Suppressor macrophage (primary cell): ENCODE measurements around the gene SEPTIN2.
"Not testable (repeated sequence)": the region's sequence is repeated elsewhere in the genome, so short reads cannot be mapped to it uniquely, and the experiment has no call there.

Source experiments
- DNase-seq, 4 experiments: peaks; one replicate each; pipeline ENCODE4 v3.0.0-alpha.2; 2020 to 2022

SEPTIN2 gene

GRCh38 chr2:241351640-241352031, 35.9 kb downstream of the SEPTIN2 start:
- DNase-seq = no peak

- no peak for DNase-seq
Measured at GRCh38 chr2:241352227-241352626, 36.5 kb downstream of the SEPTIN2 start.

DNA sequence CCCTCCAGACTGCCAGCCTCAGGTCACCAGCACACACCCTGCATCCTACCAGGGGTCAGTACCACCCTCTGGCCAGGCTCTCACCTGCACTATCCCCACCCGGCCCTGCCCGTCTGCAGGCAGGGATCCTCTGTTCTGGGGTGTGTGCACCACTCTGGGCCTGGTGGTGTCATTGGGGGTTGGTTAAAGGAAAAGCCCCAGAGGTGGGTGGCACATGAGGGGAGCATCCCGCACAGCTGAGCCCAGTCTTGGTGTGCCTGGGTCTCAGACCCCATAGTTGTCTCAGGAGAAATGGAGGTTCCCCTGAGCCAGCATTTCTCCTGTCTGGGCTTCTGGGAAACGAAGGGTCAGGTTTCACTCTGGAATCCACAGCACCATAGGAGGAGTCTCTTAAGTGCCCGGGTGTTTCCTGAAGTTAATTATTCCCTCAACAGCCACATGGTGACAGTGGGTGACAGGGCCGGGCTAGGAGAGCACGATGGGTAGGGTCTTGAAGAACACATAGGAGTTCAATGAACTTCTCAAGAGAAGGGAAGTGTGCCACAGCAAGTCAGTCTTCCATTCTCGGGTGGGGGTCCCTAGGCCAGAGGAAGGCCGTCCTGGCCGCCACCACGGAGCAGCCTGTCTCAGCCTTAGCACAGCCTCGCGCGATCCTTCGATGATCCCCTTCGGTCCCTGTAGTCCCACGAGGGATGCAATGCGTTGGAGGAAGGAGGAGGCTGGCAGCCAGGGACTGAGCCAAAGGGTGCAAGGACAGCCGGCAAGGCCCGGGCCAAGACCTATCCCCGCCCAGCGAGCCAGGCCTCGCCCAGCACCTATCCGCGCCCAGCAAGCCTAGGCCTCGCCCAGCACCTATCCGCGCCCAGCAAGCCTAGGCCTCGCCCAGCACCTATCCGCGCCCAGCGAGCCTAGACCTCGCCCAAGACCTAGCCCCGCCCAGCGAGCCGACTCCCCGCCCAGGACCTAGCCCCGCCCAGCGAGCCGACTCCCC, 39.2 kb downstream of the SEPTIN2 start:
- DNase-seq = peak; percentile 51 to 84 (median 71)

- peak; percentile 98 to 99 (median 98) for DNase-seq
Measured at GRCh38 chr2:241355983-241356870, 40.5 kb downstream of the SEPTIN2 start, which contains the start of gene FARP2. Gene FARP2 (plus strand): TSS chr2:241356285. CDS start chr2:241373108, 16,823 bp downstream.

DNA sequence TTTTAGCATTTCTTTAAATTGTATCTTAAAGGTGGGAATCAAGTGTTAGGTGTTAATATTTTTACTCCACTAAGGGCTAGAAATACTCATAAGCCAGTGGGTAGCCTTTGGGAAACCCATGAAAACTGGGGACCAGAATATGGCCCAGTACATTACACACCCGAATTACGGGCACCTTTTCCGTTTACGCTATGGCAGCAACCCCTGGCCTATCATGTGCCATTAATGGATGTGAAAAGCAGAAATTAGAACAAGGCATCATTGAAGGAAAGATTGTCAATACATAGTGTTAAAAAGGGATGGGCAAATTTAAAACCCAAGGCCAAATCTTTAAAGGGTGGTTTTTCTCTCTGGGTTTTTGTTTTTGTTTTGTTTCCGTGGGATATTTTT, 41.1 kb downstream of the SEPTIN2 start:
- peak in 2 of 4 experiments; percentile 11 to 14 for DNase-seq

GRCh38 chr2:241357531-241357930, 41.8 kb downstream of the SEPTIN2 start:
- DNase-seq = no peak

DNA sequence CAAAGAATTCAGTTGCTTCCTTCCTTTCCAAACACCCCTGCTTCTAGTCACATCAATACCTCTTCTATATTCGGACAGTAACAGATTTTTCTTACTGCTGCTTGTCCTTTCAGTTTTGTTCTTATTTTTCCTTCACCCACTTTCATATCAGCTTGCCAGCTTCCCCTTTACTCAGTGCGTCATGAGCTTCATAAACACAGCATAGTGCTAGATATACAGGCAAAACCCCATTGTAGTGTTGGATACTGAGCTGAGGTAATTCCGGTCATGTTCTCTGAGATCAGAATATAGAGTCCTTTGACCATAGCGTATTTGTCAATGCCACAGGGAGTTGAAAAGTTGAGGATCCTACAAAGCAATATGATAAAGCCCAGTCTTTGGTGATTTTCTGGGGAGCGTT, 42.7 kb downstream of the SEPTIN2 start:
- DNase-seq = peak; percentile 70 to 89 (median 75)

- no peak for DNase-seq
Measured at GRCh38 chr2:241359481-241360045, 43.8 kb downstream of the SEPTIN2 start.

DNA sequence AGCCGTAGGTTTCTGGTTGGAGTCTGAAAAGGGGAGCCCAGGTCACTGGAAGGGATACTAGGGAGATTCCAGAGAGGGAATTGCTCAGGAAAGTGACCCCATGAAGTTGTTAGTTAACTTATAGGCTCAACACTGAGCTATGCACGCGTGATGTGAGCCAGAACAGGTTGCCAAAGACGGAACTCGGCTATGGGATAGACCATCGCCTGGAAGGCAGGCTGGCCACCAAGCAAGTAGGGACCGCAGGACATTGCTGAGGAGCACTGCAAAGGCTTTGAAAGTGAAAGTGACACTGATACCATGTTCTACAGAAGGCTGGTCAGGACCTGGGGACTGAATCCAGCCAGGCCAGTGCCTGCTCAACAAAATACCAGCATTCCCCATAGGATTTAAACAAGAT, 47.7 kb downstream of the SEPTIN2 start:
- DNase-seq = no peak

GRCh38 chr2:241364781-241365180, 49.1 kb downstream of the SEPTIN2 start:
- no peak for DNase-seq

- DNase-seq = no peak
Measured at GRCh38 chr2:241366678-241367077, 51.0 kb downstream of the SEPTIN2 start.

DNA sequence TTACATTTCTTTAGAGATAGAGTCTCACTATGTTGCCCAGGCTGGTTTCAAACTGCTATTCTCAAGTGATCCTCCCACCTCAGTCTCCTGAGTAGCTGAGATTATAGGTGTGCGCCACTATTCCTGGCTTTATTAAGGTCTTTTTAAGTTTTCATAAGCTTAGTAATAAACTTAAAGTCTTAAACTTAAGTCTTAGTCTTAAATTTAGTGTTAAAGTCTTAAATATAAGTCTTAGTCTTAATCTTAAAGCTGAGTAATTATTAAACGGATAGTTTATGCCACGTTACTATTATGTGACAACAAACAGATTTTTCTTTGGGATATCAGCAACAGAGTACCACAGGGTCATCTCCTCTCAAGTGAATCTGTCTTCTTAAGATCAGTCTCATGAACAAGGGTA, 52.9 kb downstream of the SEPTIN2 start:
- no peak for DNase-seq

GRCh38 chr2:241372361-241372992, 56.8 kb downstream of the SEPTIN2 start:
- DNase-seq = no peak

DNA sequence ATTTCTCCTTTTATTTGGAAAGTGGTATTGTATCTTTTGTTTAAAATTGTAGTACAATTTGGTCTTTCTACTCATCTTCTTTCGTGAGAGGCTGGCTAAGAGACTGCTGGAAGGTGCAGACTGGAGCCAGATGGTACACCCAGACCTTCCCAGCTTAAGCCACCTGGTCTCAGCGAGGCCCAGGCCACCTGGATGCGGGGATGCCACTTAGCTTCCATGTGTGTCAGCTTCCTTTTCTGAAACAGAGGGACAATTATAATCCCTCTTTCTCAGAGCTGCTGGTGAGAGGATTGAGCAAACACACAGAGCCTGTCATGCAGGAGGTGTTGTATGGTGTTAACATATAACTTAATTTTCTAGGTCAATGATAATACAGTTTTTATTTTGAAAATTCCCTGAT, 57.7 kb downstream of the SEPTIN2 start:
- DNase-seq = no peak

- not testable (repeated sequence) for DNase-seq
Measured at GRCh38 chr2:241373906-241374305, 58.2 kb downstream of the SEPTIN2 start.

DNA sequence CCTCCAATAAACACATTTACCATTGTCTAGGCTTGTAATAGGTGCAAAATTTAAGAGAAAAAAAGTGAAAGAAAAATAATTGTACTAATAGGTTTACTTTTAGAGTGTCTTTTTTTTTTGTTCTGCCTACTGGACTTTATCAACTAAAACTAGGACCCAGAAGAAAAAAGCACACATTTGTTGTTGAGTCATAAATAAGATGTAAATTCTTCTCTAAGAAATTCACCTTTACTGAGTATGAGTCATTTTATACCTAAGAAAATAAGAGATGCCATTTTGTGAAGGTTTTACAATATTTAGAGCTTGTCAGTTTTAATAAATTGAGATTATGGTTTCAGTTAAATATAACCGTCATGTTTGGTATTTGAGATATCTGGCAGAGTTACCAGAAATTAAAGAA, 59.6 kb downstream of the SEPTIN2 start:
- DNase-seq = no peak

- no peak for DNase-seq
Measured at GRCh38 chr2:241376808-241377207, 61.1 kb downstream of the SEPTIN2 start.

DNA sequence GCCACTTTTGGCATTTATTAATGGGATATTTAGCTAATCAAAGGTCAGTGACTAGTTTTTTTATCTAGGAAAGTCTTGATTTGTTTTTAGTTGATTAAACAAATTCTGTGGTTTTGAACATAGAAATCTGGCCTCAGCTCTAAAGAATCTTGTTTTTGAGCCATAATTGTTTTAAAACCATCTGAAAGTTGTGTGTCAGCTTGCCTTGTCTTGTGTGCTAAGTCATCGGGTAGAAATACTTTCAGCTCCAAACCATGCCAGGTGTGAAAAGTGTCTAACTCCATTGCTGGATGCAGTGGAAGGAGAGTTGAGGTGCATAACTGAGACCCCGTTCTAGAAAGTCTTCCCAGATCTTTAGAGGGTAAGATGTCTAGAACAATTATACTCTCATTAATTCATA, 63.1 kb downstream of the SEPTIN2 start:
- DNase-seq = no peak

GRCh38 chr2:241379481-241380480, 64.1 kb downstream of the SEPTIN2 start:
- DNase-seq = no peak

DNA sequence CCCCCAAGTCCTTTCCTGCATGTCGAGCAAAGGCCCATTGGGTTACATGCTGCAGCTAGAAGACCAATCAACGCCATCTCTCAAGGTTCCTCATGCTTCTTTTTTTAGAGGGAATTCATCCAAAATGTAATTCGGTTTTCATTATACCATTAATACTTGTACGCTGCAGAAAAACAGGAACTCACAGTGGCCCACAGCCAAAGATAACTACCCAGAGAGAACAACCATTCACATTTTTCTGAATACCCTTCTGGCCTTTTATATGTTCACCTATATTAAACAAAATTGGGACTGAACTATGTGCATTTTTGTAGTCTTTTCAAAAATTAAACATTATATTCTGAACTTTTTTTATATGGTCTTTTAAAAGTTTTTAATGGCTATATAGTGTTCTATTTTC, 66.1 kb downstream of the SEPTIN2 start:
- no peak for DNase-seq

DNA sequence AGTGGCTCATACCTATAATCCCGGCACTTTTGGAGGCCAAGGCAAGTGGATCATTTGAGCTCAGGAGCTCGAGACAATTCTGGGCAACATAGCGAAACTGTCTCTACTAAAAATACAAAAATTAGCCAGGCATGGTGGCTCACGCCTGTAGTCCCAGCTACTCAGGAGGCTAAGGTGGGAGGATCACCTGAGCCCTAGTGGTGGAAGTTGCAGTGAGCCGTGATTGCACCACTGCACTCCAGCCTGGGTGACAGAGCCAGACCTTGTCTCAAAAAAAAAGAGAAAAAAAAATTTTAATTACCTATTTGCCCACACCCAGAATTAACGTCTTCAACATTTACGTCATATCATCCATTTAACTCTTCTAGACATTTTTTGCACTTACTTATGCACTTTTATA, 69.7 kb downstream of the SEPTIN2 start:
- DNase-seq = not testable (repeated sequence)
